ENCODE results near the gene NODAL. TPM values are rescaled to one million over a fixed set of nuclear protein-coding genes. Genes with fewer than 3 reads are reported as not detected.

NODAL gene
- total RNA-seq, 1 experiment from 2014 or later, result 57.0 TPM

GRCh38 chr10:70459061-70459773, 17.7 kb upstream of the NODAL start:
- peaks cover 54% of the 10 kb centered on the region for H3K27me3 Mint-ChIP-seq (ENCODE audit: low read depth)
- POLR2A ChIA-PET, result interaction anchor here (0.8 to 2.6 kb wide), 3 partner anchors 17 to 54 kb away, joined by 3 to 7 read pairs (median 4); no protein-coding TSS in a partner anchor

More at GRCh38 chr10:70459061-70459773, 17.7 kb upstream of the NODAL start:
- peak; percentile 50 for DNase-seq (ENCODE audit: low spot score)
- TF ChIP-seq GTF2I (CRISPR knock-in tag; conservative IDR thresholded peaks at IDR 0.05) (no peak), E2F1 (CRISPR knock-in tag; IDR thresholded peaks at IDR 0.05) (no peak), JUN (CRISPR knock-in tag; IDR thresholded peaks at IDR 0.05) (no peak), AR (CRISPR knock-in tag; IDR thresholded peaks at IDR 0.05) (no peak), NR1H2 (CRISPR knock-in tag; IDR thresholded peaks at IDR 0.05) (no peak), PRDM15 (CRISPR knock-in tag; IDR thresholded peaks at IDR 0.05) (no peak), ATF3 (CRISPR knock-in tag; conservative IDR thresholded peaks at IDR 0.05) (no peak)
- TF ChIP-seq, protein P1, sequence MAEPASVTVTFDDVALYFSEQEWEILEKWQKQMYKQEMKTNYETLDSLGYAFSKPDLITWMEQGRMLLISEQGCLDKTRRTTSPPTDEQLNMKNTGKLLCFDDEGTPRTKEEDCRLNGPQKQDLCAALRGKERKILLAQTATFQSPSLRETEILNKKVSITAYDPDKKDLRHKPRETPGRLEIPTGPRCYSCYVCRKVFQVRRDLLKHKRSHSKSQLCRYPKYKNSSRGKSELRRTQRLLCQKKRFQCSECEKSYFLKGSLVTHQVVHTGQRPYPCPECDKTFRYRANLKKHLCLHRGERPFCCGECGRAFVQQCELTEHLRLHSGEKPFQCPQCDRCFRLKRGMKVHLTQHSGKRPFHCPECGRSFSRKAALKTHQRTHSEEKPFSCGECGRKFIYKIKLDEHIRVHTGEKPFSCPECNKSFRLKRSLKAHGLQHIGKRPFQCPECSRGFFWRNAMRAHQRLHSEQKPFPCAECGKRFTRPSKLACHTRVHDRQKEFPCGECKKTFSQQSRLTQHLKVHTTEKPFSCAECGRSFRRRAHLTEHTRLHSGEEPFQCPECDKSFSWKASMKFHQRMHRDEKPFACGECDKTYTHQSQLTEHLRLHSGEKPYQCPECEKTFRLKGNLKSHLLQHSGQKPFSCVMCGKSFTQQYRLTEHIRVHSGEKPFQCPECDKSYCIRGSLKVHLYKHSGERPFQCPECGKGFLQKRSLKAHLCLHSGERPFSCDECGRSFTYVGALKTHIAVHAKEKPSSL (CRISPR knock-in tag; conservative IDR thresholded peaks at IDR 0.05), result no peak
- TF ChIP-seq, protein P2, sequence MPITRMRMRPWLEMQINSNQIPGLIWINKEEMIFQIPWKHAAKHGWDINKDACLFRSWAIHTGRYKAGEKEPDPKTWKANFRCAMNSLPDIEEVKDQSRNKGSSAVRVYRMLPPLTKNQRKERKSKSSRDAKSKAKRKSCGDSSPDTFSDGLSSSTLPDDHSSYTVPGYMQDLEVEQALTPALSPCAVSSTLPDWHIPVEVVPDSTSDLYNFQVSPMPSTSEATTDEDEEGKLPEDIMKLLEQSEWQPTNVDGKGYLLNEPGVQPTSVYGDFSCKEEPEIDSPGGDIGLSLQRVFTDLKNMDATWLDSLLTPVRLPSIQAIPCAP (CRISPR knock-in tag; IDR thresholded peaks at IDR 0.05), result no peak
- TF ChIP-seq, protein P3, sequence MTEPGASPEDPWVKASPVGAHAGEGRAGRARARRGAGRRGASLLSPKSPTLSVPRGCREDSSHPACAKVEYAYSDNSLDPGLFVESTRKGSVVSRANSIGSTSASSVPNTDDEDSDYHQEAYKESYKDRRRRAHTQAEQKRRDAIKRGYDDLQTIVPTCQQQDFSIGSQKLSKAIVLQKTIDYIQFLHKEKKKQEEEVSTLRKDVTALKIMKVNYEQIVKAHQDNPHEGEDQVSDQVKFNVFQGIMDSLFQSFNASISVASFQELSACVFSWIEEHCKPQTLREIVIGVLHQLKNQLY (CRISPR knock-in tag; IDR thresholded peaks at IDR 0.05), result no peak
- TF ChIP-seq, protein P4, sequence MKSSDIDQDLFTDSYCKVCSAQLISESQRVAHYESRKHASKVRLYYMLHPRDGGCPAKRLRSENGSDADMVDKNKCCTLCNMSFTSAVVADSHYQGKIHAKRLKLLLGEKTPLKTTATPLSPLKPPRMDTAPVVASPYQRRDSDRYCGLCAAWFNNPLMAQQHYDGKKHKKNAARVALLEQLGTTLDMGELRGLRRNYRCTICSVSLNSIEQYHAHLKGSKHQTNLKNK (CRISPR knock-in tag; IDR thresholded peaks at IDR 0.05), result no peak
- ATAC-seq, result no peak
- Mint-ChIP-seq H3K4me3 (peak overlapping the region; percentile 76), H3K4me1 (peaks cover 66% of the 10 kb centered on the region), H3K36me3 (no peaks in the 10 kb centered on the region), H3K27ac (no peak overlapping the region), H3K9me3 (no peaks in the 10 kb centered on the region)
- CTCF ChIA-PET, result interaction anchor here (0.6 to 9.3 kb wide), 18 partner anchors 8 to 434 kb away, joined by 3 to 187 read pairs (median 7); partner anchors contain the start of genes EIF4EBP2, NODAL and PALD1

Measured in WTC11 (cell line).